ENCODE data around the gene FGD4.
"Not testable (repeated sequence)": the region's sequence is repeated elsewhere in the genome, so short reads cannot be mapped to it uniquely, and the experiment has no call there.

Gene FGD4

GRCh38 chr12:32522331-32523221 is 123.2 kb downstream of the FGD4 start:
- no peak for DNase-seq (ENCODE audit: low read depth)

- not testable (repeated sequence) for DNase-seq (ENCODE audit: low read depth)
Observed at GRCh38 chr12:32525802-32526201, 126.4 kb downstream of the FGD4 start.

- DNase-seq (ENCODE audit: low read depth) = not testable (repeated sequence)
Observed at GRCh38 chr12:32526343-32526742, 127.0 kb downstream of the FGD4 start.

GRCh38 chr12:32532422-32532821 is 133.1 kb downstream of the FGD4 start:
- no peak for DNase-seq (ENCODE audit: low read depth)

GRCh38 chr12:32532951-32533350 is 133.6 kb downstream of the FGD4 start:
- no peak for DNase-seq (ENCODE audit: low read depth)

- not testable (repeated sequence) for DNase-seq (ENCODE audit: low read depth)
Observed at GRCh38 chr12:32533506-32533905, 134.1 kb downstream of the FGD4 start.

- no peak for DNase-seq (ENCODE audit: low read depth)
Observed at GRCh38 chr12:32533971-32534590, 134.7 kb downstream of the FGD4 start.

GRCh38 chr12:32534698-32535097 is 135.3 kb downstream of the FGD4 start:
- DNase-seq (ENCODE audit: low read depth) = no peak

- DNase-seq (ENCODE audit: low read depth) = no peak
Observed at GRCh38 chr12:32535288-32535999, 136.1 kb downstream of the FGD4 start.

GRCh38 chr12:32536000-32536345 is 136.6 kb downstream of the FGD4 start:
- DNase-seq (ENCODE audit: low read depth) = no peak

GRCh38 chr12:32541754-32542374 is 142.5 kb downstream of the FGD4 start:
- no peak for DNase-seq (ENCODE audit: low read depth)

- no peak for DNase-seq (ENCODE audit: low read depth)
Observed at GRCh38 chr12:32542428-32543229, 143.3 kb downstream of the FGD4 start.

- no peak for DNase-seq (ENCODE audit: low read depth)
Observed at GRCh38 chr12:32544893-32545292, 145.5 kb downstream of the FGD4 start.

GRCh38 chr12:32545413-32545980 is 146.1 kb downstream of the FGD4 start:
- DNase-seq (ENCODE audit: low read depth) = no peak

- no peak for DNase-seq (ENCODE audit: low read depth)
Observed at GRCh38 chr12:32546272-32546671, 146.9 kb downstream of the FGD4 start.

GRCh38 chr12:32548691-32549281 is 149.4 kb downstream of the FGD4 start:
- DNase-seq (ENCODE audit: low read depth) = no peak

GRCh38 chr12:32549675-32550079 is 150.3 kb downstream of the FGD4 start:
- no peak for DNase-seq (ENCODE audit: low read depth)

GRCh38 chr12:32551058-32551457 is 151.7 kb downstream of the FGD4 start:
- no peak for DNase-seq (ENCODE audit: low read depth)

GRCh38 chr12:32558903-32559302 is 159.5 kb downstream of the FGD4 start:
- DNase-seq (ENCODE audit: low read depth) = no peak

GRCh38 chr12:32559434-32559833 is 160.1 kb downstream of the FGD4 start:
- DNase-seq (ENCODE audit: low read depth) = no peak

GRCh38 chr12:32560520-32560919 is 161.2 kb downstream of the FGD4 start:
- DNase-seq (ENCODE audit: low read depth) = no peak
